Fibroblast of lung (primary cell): Measurements from ENCODE around the gene KIRREL3. TPM values are rescaled to one million over a fixed set of nuclear protein-coding genes. Genes with fewer than 3 reads are reported as not detected.

Source experiments
- DNase-seq, 2 donors: peaks; one replicate each; pipeline versions ENCODE4 v3.0.0 to v3.0.0-alpha.2; 2010; ENCODE audit warnings: low read depth in 2 of 2
- H2AFZ ChIP-seq: 2 replicates; pipeline ENCODE4 v1.5.1; 2012; ENCODE audit warnings: low read length, control low read depth, inconsistent platforms
- H3K27ac ChIP-seq: 2 replicates; pipeline ENCODE4 v1.5.1; 2011; ENCODE audit warnings: low read length, control low read depth; ENCODE audit not compliant: insufficient read depth
- H3K27me3 ChIP-seq: 2 replicates; pipeline ENCODE4 v1.5.1; 2011; ENCODE audit warnings: mild to moderate bottlenecking, low read length; ENCODE audit not compliant: control insufficient read depth, insufficient read depth
- H3K36me3 ChIP-seq: 2 replicates; pipeline ENCODE4 v1.5.1; 2011; ENCODE audit warnings: low read length; ENCODE audit not compliant: control insufficient read depth, insufficient read depth
- H3K4me1 ChIP-seq: 2 replicates; pipeline ENCODE4 v1.5.1; 2011; ENCODE audit warnings: low read length; ENCODE audit not compliant: control insufficient read depth, insufficient read depth; ENCODE audit errors: extremely low read depth
- H3K4me2 ChIP-seq: 2 replicates; pipeline ENCODE4 v1.5.1; 2011; ENCODE audit warnings: low read length, control low read depth; ENCODE audit not compliant: insufficient read depth; ENCODE audit errors: extremely low read depth
- H3K4me3 ChIP-seq, 4 experiments: fragments of 200-600 bp in 1 of 4; sonication (generic) in 1 of 4; replicated peaks in 1 of 4; 2 replicates each; pipeline ENCODE4 v1.5.1; 2011 to 2016; ENCODE audit warnings: low read length in 4 of 4, low read depth in 3 of 4, mild to moderate bottlenecking in 3 of 4, control low read depth in 2 of 4, inconsistent platforms in 1 of 4, mixed read lengths in 1 of 4; ENCODE audit not compliant: insufficient read depth in 1 of 4; ENCODE audit errors: control extremely low read depth in 1 of 4
- H3K79me2 ChIP-seq: 2 replicates; pipeline ENCODE4 v1.5.1; 2012; ENCODE audit warnings: mild to moderate bottlenecking, low read length, inconsistent platforms; ENCODE audit not compliant: control insufficient read depth, insufficient read depth
- H3K9ac ChIP-seq: 2 replicates; pipeline ENCODE4 v1.5.1; 2011; ENCODE audit warnings: mild to moderate bottlenecking, low read length, control low read depth; ENCODE audit not compliant: insufficient read depth
- H3K9me3 ChIP-seq: 2 replicates; pipeline ENCODE4 v1.5.1; 2012; ENCODE audit warnings: low read depth, low read length; ENCODE audit not compliant: control insufficient read depth, insufficient read depth
- H4K20me1 ChIP-seq: 2 replicates; pipeline ENCODE4 v1.5.1; 2011; ENCODE audit warnings: low read length; ENCODE audit not compliant: control insufficient read depth, insufficient read depth; ENCODE audit errors: extremely low read depth
- EZH2 ChIP-seq: IDR thresholded peaks from 2 replicates; pipeline ENCODE4 v1.5.1; 2012; ENCODE audit warnings: low read length, control low read depth, mild to moderate bottlenecking; ENCODE audit errors: missing control alignments
- polyA plus RNA-seq, 2 donors: library from polyadenylated mRNA; depleted of rRNA in 1 of 2; stranded (reverse) in 1 of 2; unstranded in 1 of 2; fragments of >200 nt; gene quantifications; 2 replicates each; pipeline ENCODE4 v1.2.1, GENCODE V29; 2011 to 2012; ENCODE audit warnings: missing spikeins in 1 of 2
- total RNA-seq: library from RNA; depleted of rRNA; stranded (reverse); fragments of >200 nt; gene quantifications from 2 replicates; pipeline ENCODE4 v1.2.1, GENCODE V29; 2014
- TF ChIP-seq, protein P1 (sequence below), 2 donors: IDR thresholded peaks in 1 of 2; conservative IDR thresholded peaks in 1 of 2; 1 replicate in 1 of 2; 2 replicates in 1 of 2; pipeline ENCODE4 v1.5.1; 2011 to 2012; ENCODE audit warnings: low read length in 2 of 2, control low read depth in 1 of 2, inconsistent platforms in 1 of 2, low read depth in 1 of 2, mild to moderate bottlenecking in 1 of 2

The KIRREL3 gene
- total and polyA plus RNA-seq, 2 donors (not counting 1 experiment from before 2014, with no cell fraction given), result 2.8 to 6.1 TPM

DNA sequence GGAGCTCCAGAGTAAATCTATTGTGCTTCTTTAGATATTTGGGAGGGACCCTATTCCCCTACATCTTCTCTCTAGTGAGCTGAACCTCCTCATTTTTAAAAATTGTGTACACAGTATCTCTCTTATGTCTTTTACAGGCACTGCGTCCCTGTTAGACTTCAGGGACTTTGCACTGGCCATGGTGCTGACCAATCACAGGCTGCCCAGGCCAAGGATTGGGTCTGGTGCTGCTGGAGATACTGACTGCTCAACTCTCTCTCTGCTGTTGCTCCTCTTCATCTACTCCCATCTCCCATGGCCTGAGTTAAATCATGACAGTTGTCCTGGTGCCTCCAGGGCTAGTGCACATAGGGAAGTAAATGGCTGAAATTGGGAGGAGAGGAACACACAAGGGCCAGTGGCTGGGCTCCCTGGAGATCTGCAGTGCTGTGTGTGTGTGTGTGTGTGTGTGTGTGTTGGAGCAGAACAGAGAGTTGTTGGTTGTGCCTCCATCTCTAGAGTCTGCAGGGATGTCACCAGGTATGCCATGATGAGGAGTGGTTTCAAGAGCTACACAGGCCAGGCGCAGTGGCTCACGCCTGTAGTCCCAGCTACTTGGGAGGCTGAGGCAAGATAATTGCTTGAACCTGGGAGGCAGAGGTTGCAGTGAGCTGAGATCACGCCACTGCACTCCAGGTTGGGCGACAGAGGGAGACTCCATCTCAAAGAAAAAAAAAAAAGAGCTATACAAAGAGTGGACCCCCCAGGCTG lies 489.8 kb downstream of the KIRREL3 start:
- H3K9me3 ChIP-seq, result no peaks in the 10 kb centered on the region
- no peak overlapping the region for H2AFZ ChIP-seq
- H3K36me3 ChIP-seq, result no peaks in the 10 kb centered on the region
- H3K27me3 ChIP-seq, result no peaks in the 10 kb centered on the region
- H4K20me1 ChIP-seq, result no peaks in the 10 kb centered on the region
- H3K4me2 ChIP-seq, result no peak overlapping the region
- H3K79me2 ChIP-seq, result no peaks in the 10 kb centered on the region
- H3K9ac ChIP-seq, result no peak overlapping the region
- H3K4me3 ChIP-seq, result no peak overlapping the region
- H3K4me1 ChIP-seq, result no peaks in the 10 kb centered on the region
- no peak for DNase-seq
- H3K27ac ChIP-seq, result no peak overlapping the region
- TF ChIP-seq, protein P1, sequence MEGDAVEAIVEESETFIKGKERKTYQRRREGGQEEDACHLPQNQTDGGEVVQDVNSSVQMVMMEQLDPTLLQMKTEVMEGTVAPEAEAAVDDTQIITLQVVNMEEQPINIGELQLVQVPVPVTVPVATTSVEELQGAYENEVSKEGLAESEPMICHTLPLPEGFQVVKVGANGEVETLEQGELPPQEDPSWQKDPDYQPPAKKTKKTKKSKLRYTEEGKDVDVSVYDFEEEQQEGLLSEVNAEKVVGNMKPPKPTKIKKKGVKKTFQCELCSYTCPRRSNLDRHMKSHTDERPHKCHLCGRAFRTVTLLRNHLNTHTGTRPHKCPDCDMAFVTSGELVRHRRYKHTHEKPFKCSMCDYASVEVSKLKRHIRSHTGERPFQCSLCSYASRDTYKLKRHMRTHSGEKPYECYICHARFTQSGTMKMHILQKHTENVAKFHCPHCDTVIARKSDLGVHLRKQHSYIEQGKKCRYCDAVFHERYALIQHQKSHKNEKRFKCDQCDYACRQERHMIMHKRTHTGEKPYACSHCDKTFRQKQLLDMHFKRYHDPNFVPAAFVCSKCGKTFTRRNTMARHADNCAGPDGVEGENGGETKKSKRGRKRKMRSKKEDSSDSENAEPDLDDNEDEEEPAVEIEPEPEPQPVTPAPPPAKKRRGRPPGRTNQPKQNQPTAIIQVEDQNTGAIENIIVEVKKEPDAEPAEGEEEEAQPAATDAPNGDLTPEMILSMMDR (conservative IDR thresholded peaks at IDR 0.05 in 1 of 2, IDR thresholded peaks at IDR 0.05 in 1 of 2; ENCODE audit: low read depth in 1 of 2, low read length in 2 of 2), result no peak
- TF ChIP-seq EZH2, result no peak

DNA sequence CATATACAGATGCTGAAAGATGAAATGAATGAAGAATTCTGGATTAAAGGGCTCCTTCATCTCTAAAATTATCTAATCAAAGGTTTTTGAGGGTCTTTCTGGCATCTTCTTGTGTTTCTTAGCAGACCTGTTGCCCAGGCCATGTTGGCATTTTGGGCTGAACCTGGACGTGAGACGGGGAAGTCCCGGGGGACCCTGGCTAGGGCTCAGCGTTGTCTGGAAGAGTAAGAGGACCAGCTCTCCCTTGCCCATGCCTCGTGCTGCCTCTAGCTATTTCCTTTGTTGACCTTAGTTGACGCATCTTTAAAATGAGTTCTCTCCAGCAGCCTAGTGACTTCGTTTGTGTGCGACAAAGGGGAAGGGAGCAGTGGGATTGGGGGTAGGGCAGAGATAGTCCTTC lies 492.9 kb downstream of the KIRREL3 start:
- H3K4me3 ChIP-seq, result no peak overlapping the region
- no peaks in the 10 kb centered on the region for H4K20me1 ChIP-seq
- H3K36me3 ChIP-seq, result no peaks in the 10 kb centered on the region
- no peak for DNase-seq
- no peak overlapping the region for H3K27ac ChIP-seq
- no peaks in the 10 kb centered on the region for H3K4me1 ChIP-seq
- no peak overlapping the region for H3K4me2 ChIP-seq
- H3K79me2 ChIP-seq, result no peaks in the 10 kb centered on the region
- H3K27me3 ChIP-seq, result peaks cover 2% of the 10 kb centered on the region
- H2AFZ ChIP-seq, result no peak overlapping the region
- H3K9ac ChIP-seq, result no peak overlapping the region
- no peaks in the 10 kb centered on the region for H3K9me3 ChIP-seq
- no peak for TF ChIP-seq EZH2
- TF ChIP-seq, protein P1 (conservative IDR thresholded peaks at IDR 0.05 in 1 of 2, IDR thresholded peaks at IDR 0.05 in 1 of 2; ENCODE audit: low read depth in 1 of 2, low read length in 2 of 2), result no peak

DNA sequence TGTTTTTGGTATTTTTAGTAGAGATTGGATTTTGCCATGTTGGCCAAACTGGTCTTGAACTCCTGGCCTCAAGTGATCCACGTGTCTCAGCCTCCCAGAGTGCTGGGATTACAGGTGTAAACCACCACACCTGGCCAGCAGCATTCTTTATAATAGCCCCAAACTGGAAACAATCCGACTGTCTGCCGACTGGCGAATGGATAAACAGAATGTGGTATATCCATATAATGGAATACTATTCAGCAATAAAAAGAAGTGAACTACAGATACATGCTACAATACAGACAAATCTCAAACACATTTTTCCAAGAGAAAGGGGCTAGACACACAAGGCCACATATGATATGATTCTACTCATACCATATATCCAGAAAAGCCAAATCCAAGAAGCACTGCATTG lies 493.8 kb downstream of the KIRREL3 start:
- Histone ChIP-seq H3K36me3 (no peaks in the 10 kb centered on the region), H3K79me2 (no peaks in the 10 kb centered on the region), H3K4me2 (no peak overlapping the region), H3K4me3 (no peak overlapping the region), H4K20me1 (no peaks in the 10 kb centered on the region), H3K9ac (no peak overlapping the region), H3K27me3 (peaks cover 5% of the 10 kb centered on the region), H3K4me1 (no peaks in the 10 kb centered on the region), H2AFZ (no peak overlapping the region), H3K9me3 (no peaks in the 10 kb centered on the region), H3K27ac (no peak overlapping the region)
- TF ChIP-seq, protein P1 (conservative IDR thresholded peaks at IDR 0.05 in 1 of 2, IDR thresholded peaks at IDR 0.05 in 1 of 2; ENCODE audit: low read depth in 1 of 2, low read length in 2 of 2), result no peak
- TF ChIP-seq EZH2, result no peak
- no peak for DNase-seq
